Thymus (tissue), 11 donors: ENCODE measurements around the gene ZDHHC14. TPM values are rescaled to one million over a fixed set of nuclear protein-coding genes. Genes with fewer than 3 reads are reported as not detected.
A peak's percentile ranks its signal among the peaks of the same experiment; 100 is the strongest.

ENCODE experiments used
- DNase-seq, 9 donors: peaks; one replicate each; pipeline ENCODE4 v3.0.0-alpha.2; 2013; ENCODE audit warnings: low spot score in 9 of 9, low read depth in 6 of 9, missing footprints in 1 of 9
- H3K27ac ChIP-seq, 2 donors: one replicate each; pipeline ENCODE4 v1.5.1; 2013; ENCODE audit warnings: control low read depth in 1 of 2, low read depth in 1 of 2, low read length in 1 of 2, mild to moderate bottlenecking in 1 of 2, moderate library complexity in 1 of 2
- H3K27me3 ChIP-seq, 2 donors: one replicate each; pipeline ENCODE4 v1.5.1; 2013; ENCODE audit warnings: low read length in 1 of 2; ENCODE audit not compliant: control insufficient read depth in 2 of 2, insufficient read depth in 1 of 2
- H3K36me3 ChIP-seq, 2 donors: one replicate each; pipeline ENCODE4 v1.5.1; 2013; ENCODE audit warnings: low read length in 1 of 2, mild to moderate bottlenecking in 1 of 2, moderate library complexity in 1 of 2; ENCODE audit not compliant: control insufficient read depth in 2 of 2, insufficient read depth in 2 of 2
- H3K4me1 ChIP-seq, 2 donors: one replicate each; pipeline ENCODE4 v1.5.1; 2013; ENCODE audit warnings: low read length in 2 of 2; ENCODE audit not compliant: control insufficient read depth in 2 of 2, insufficient read depth in 2 of 2
- H3K4me3 ChIP-seq, 2 donors: one replicate each; pipeline ENCODE4 v1.5.1; 2013; ENCODE audit warnings: low read length in 2 of 2, control low read depth in 1 of 2, mild to moderate bottlenecking in 1 of 2
- H3K9me3 ChIP-seq, 2 donors: one replicate each; pipeline ENCODE4 v1.5.1; 2013; ENCODE audit warnings: low read length in 1 of 2, mild to moderate bottlenecking in 1 of 2; ENCODE audit not compliant: control insufficient read depth in 2 of 2, insufficient read depth in 1 of 2
- WGBS: extraction: QIAGEN DNeasy Blood & Tissue Kit; methylation state at CpG from one replicate; pipeline ENCODE4 v1.1.7; 2013; 5-methylcytosine and 5-hydroxymethylcytosine counted together
- polyA plus RNA-seq: library from polyadenylated mRNA; stranded (reverse); fragments of 200-250 nt; gene quantifications from one replicate; pipeline ENCODE4 v1.2.3, GENCODE V29; 2013
- total RNA-seq: library from RNA; stranded (reverse); fragments of 120-200 nt; gene quantifications from one replicate; pipeline ENCODE4 v1.2.4, GENCODE V29; 2013
- donor health status: healthy.

The ZDHHC14 gene
- total and polyA plus RNA-seq, 2 donors = 3.4 to 7.5 TPM

GRCh38 chr6:157640746-157641451 lies 259.9 kb downstream of the ZDHHC14 start:
- Histone ChIP-seq H3K36me3 (no peaks in the 10 kb centered on the region), H3K9me3 (no peaks in the 10 kb centered on the region), H3K4me3 (no peak overlapping the region), H3K27me3 (no peaks in the 10 kb centered on the region), H3K27ac (no peak overlapping the region), H3K4me1 (peaks cover 0 to 21% of the 10 kb centered on the region in 2 donors)
- WGBS = 92% methylated on average over 8 of the region's 8 CpGs
- DNase-seq = no peak

GRCh38 chr6:157641837-157642236 lies 260.8 kb downstream of the ZDHHC14 start:
- H3K4me3 ChIP-seq = no peak overlapping the region
- H3K27ac ChIP-seq = no peak overlapping the region
- WGBS = 96% methylated on average over 2 of the region's 2 CpGs
- H3K36me3 ChIP-seq = no peaks in the 10 kb centered on the region
- no peak for DNase-seq
- H3K4me1 ChIP-seq = peaks cover 0 to 21% of the 10 kb centered on the region in 2 donors
- H3K27me3 ChIP-seq = no peaks in the 10 kb centered on the region
- no peaks in the 10 kb centered on the region for H3K9me3 ChIP-seq

DNA sequence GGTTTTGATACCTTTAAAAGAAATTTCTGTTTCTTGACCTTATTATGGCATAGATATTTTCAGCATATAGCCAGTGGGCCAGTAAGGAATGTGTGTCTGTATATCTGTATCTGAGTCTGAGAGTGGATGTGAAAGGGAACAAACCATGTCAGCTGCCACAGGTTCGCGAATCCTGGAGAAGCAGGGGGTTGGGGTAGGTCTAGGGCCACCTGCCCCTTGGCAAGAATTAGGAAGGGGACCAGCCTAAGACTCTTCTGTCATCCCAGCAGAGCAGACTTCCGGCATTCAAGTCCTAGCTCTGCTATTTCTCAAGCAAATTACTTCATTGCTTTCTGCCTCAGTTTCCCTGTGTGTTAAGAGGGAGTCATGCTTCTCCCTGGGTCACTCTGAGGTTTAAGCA lies 261.7 kb downstream of the ZDHHC14 start:
- peaks cover 0 to 25% of the 10 kb centered on the region in 2 donors for H3K4me1 ChIP-seq
- no peaks in the 10 kb centered on the region for H3K9me3 ChIP-seq
- no peak overlapping the region for H3K4me3 ChIP-seq
- no peak overlapping the region for H3K27ac ChIP-seq
- H3K36me3 ChIP-seq = no peaks in the 10 kb centered on the region
- over 99% methylated on average over 3 of the region's 3 CpGs for WGBS
- H3K27me3 ChIP-seq = no peaks in the 10 kb centered on the region
- no peak for DNase-seq

- Histone ChIP-seq H3K36me3 (no peaks in the 10 kb centered on the region), H3K27me3 (no peaks in the 10 kb centered on the region), H3K9me3 (no peaks in the 10 kb centered on the region), H3K4me1 (peaks cover 0 to 37% of the 10 kb centered on the region in 2 donors), H3K27ac (no peak overlapping the region), H3K4me3 (no peak overlapping the region)
- peak in 1 of 9 donors; percentile 24 for DNase-seq
- 92% methylated on average over 13 of the region's 13 CpGs for WGBS
These were observed 263.2 kb downstream of the ZDHHC14 start for GRCh38 chr6:157644043-157644810.

DNA sequence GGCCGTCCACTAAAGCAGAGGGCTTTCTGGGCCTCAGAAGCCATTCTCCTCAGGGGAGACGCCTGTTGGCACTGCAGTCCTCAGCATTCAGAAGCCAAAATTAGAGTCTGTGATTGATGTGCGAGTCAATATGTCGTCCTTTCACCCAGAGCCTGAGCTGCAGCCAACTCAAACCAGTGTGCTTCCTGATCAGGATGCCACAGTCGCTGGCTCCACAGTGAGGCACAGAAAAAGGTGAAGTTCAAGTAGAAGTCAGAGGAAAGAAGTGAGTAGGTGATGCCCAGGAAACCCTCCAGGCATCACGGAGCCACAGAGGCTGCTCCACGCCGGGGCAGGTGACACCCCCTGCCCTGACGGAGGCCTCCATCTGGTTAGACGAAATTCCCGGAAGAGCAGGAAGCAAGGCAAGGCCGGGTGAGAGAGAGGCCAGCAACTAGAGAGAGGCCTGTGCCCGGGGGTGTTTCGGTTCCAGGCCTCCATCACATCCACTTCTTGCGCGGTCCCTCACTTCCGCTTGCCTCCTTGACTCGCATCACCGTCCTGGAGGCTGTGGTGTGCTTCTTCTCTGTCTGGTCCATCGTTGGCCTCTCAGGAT lies 264.3 kb downstream of the ZDHHC14 start:
- DNase-seq = no peak
- H3K36me3 ChIP-seq = no peaks in the 10 kb centered on the region
- no peak overlapping the region for H3K27ac ChIP-seq
- no peaks in the 10 kb centered on the region for H3K27me3 ChIP-seq
- H3K4me1 ChIP-seq = peaks cover 0 to 34% of the 10 kb centered on the region in 2 donors
- H3K4me3 ChIP-seq = no peak overlapping the region
- H3K9me3 ChIP-seq = no peaks in the 10 kb centered on the region
- WGBS = 70% methylated on average over 20 of the region's 20 CpGs

- H3K9me3 ChIP-seq = no peaks in the 10 kb centered on the region
- WGBS = 58% methylated on average over 13 of the region's 13 CpGs
- H3K4me3 ChIP-seq = no peak overlapping the region
- H3K27me3 ChIP-seq = no peaks in the 10 kb centered on the region
- no peak for DNase-seq
- no peak overlapping the region for H3K27ac ChIP-seq
- peaks cover 0 to 35% of the 10 kb centered on the region in 2 donors for H3K4me1 ChIP-seq
- H3K36me3 ChIP-seq = no peaks in the 10 kb centered on the region
These were observed 265.0 kb downstream of the ZDHHC14 start for GRCh38 chr6:157646012-157646411.

GRCh38 chr6:157647261-157647915 lies 266.4 kb downstream of the ZDHHC14 start:
- peaks cover 0 to 37% of the 10 kb centered on the region in 2 donors for H3K4me1 ChIP-seq
- H3K36me3 ChIP-seq = no peaks in the 10 kb centered on the region
- no peaks in the 10 kb centered on the region for H3K27me3 ChIP-seq
- H3K27ac ChIP-seq = no peak overlapping the region
- 72% methylated on average over 23 of the region's 23 CpGs for WGBS
- no peaks in the 10 kb centered on the region for H3K9me3 ChIP-seq
- H3K4me3 ChIP-seq = no peak overlapping the region
- peak in 2 of 9 donors; percentile 13 to 33 for DNase-seq

DNA sequence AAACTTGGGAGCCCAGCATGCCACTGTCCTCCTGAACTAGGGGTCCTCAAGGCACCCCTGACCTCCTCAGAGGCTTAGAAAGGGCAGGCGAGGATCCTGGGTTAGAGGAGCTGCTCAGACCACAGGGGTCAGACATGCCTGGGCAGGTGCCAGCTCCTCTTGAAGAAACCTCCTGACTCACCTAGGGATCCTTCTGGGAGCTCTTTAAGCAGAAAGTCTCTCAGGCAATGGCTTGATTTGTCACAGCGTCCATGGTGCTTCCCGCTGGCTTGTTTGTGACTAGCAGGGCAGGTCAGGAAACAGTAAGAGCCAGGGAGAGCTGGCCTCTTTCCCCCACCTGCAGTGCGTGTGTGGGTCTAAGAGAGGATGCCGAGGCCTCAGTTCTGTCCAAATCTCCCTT lies 267.6 kb downstream of the ZDHHC14 start:
- no peak for DNase-seq
- H3K9me3 ChIP-seq = no peaks in the 10 kb centered on the region
- H3K27ac ChIP-seq = no peak overlapping the region
- no peaks in the 10 kb centered on the region for H3K27me3 ChIP-seq
- H3K4me1 ChIP-seq = peaks cover 0 to 47% of the 10 kb centered on the region in 2 donors
- WGBS = 86% methylated on average over 5 of the region's 5 CpGs
- no peak overlapping the region for H3K4me3 ChIP-seq
- no peaks in the 10 kb centered on the region for H3K36me3 ChIP-seq
